NCI-H146 (cell line): ENCODE results near the gene CMTM7.
"Not testable (repeated sequence)": the region's sequence is repeated elsewhere in the genome, so short reads cannot be mapped to it uniquely, and the experiment has no call there.

Experiments
- DNase-seq: peaks from one replicate; lab custom pipeline; 2025; lab: John Stamatoyannopoulos, UW

CMTM7 gene

GRCh38 chr3:32438596-32439344 is 47.1 kb downstream of the CMTM7 start:
- DNase-seq = no peak

GRCh38 chr3:32439421-32439820 is 47.8 kb downstream of the CMTM7 start:
- DNase-seq = not testable (repeated sequence)

- no peak for DNase-seq
Measured at GRCh38 chr3:32440611-32441350, 49.1 kb downstream of the CMTM7 start.

GRCh38 chr3:32442766-32443165 is 51.1 kb downstream of the CMTM7 start:
- DNase-seq = no peak

DNA sequence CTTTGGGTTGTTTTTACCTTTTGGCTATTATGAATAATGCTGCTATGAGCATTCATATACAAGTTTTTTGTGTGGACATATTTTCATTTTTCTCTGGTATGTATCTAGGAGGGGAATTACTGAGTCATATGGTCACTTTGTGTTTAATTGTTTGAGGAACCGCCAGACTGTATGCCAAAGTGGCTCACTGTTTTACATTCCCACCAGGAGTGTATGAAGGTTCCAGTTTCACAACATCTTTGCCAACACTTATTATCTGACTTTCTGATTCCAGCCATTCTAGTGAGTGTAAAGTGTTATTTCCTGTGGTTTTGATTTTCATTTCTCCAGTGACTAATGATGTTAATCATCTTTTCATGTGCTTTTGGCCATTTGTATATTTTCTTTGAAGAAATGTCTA is 51.8 kb downstream of the CMTM7 start:
- no peak for DNase-seq

- no peak for DNase-seq
Measured at GRCh38 chr3:32447865-32448400, 56.3 kb downstream of the CMTM7 start.

DNA sequence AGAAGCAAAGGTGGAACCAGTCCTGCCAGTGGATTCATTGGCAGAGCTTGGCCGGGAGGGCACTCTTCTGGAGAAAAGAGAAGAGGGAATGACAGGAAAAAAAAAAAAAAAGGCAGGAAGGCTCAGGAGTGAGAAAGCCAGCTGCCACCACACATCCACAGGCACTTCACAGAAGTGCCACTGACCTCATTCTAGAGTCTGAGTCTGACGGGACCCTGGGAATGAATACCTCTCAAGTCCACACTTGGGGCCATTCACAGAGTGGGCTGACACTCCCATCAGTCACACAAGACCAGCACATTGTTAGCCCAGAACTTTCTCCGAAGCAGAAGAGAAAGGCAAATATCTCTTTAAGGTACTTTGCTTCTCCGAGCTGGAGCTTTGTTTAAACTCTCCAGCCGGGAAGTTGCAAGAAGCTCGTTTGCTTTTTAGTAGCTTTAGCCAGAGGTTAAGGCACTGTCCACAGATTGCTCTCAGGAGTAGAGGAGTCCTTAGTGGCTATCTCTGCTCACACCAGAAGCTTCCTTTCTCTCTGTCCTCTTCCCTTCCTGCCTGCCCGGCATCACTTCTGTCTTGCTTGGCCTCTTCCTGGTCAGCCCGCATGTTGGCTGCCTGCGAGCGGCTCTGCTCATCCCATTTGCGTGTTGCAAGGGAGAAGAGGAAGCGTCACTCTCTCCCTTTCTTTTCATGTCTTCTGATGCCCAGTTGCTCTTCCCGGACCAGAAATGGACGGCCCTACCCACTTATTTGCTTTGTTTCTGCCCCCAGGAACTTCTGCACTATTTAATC is 57.2 kb downstream of the CMTM7 start:
- no peak for DNase-seq

- no peak for DNase-seq
Measured at GRCh38 chr3:32449691-32450090, 58.0 kb downstream of the CMTM7 start.

GRCh38 chr3:32450426-32450825 is 58.8 kb downstream of the CMTM7 start:
- no peak for DNase-seq

DNA sequence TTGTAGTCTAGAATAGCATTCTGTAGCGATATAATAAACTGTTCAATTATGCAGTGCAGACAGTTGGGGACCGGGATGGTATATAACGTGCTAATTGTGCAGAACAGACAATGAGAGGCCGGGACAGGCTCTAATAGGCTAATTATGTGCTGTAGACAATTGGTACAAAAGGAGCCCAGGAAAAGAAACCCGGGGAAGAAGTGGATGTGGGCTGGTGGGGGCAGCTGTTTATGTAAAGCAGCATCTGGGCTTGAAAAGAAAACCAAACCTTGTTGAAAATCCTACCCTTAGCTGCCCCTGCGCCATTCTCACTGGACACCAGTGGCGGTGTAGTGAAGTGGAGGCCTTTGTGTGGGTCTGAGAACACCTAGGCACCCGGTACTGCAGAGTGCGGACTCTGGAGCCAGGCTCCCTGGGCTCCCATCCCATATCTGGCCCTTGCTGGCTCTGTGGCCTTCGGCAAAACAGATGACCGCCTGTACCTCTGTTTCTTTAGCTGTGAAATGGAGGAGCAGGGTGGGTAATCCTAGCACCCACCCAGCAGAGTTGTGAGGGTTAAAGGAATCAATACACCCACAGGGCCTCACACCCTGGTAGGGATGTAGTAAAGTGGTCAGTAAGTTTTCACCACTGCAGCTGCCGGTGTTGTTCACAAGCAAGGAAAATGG is 59.5 kb downstream of the CMTM7 start:
- DNase-seq = peak; percentile 50

DNA sequence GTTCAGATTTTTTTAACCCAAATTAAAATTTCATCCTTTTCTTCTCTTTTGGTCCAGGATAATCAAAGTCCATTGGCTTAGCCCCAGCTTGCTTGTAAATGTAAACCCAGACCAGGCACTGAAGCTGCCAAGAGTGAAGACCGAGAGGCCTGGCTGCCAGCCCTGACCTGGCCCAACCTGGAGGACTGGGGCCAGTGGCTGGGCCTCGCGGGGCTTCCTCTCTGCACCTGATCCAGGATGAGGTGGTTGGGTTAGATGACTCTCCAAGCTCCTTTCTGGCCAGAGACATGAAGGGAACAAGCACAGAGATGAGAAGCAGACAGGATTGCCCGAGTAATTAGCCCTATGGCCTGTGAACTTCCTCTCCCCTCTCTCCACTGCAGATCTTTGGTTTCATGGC is 60.4 kb downstream of the CMTM7 start:
- no peak for DNase-seq

GRCh38 chr3:32453346-32453745 is 61.7 kb downstream of the CMTM7 start:
- no peak for DNase-seq

DNA sequence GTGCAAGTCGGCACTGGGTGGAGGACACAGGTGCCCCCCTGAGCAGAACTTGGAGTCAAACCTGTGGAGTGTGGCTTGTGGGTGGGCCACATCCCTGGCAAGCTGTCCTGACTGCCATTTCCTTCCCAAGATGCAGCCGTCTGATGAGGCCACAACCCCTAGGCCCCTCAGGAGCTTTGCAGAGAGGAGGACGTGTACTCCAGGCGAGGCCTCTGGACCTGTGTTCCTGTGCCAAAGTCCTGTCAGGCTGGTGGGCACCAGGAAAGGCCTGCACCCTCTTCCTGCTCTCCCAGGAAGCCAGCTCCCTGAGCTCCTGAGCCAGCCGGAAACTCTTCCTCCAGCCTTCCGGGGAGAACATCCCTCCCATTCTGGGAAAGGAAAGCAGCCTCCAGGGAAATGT is 62.5 kb downstream of the CMTM7 start:
- no peak for DNase-seq

GRCh38 chr3:32454731-32455608 is 63.3 kb downstream of the CMTM7 start:
- DNase-seq = no peak

DNA sequence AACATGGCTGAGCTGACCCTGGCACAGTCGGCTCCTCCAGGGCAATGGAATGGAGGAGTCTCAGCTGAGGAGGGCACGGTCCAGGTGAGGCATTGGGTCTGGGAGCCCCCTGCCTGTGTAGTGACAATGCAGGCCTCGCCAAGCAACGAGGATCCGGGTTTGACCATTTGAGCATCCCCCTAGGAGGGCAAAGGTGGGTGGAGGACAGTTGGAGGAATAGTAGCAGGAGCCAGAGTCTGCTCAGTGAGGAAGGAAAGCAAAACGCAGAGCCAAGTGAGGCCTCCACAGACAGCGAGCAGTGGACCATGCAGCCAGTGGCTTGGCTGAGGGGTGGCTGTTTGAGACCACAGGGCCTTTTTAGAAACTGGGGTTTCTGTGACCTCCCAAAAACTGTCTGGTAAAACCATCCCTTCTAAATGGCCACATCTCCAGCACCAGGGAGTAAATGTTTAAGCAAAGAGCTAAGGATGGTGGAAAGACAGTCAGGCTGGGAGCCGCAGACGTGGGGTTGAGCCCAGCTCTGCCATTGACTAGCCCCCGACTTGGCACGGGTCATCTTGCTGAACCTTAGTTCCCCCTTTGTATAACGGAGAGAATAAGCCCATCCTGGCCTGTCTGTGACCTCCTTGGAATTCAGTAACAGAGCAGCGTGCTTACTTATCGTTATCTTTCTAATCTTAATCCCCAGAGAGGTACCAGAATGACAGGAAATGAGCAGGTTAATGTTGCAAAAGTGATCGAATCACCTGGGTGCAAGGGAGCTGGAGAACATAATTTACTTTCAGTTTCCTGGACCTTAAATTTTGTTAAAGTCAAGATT is 64.2 kb downstream of the CMTM7 start:
- DNase-seq = no peak

GRCh38 chr3:32456429-32457130 is 64.9 kb downstream of the CMTM7 start:
- no peak for DNase-seq

GRCh38 chr3:32457971-32458471 is 66.4 kb downstream of the CMTM7 start:
- peak; percentile 13 for DNase-seq

- no peak for DNase-seq
Measured at GRCh38 chr3:32459450-32459849, 67.8 kb downstream of the CMTM7 start.
